Measurements from ENCODE around the gene DTX4.

Gene DTX4

GRCh38 chr11:59173080-59173963 lies 1.4 kb downstream of the DTX4 start:
- DNase-seq, result no peak

GRCh38 chr11:59173964-59174663 lies 2.2 kb downstream of the DTX4 start:
- DNase-seq, result no peak

- no peak for DNase-seq
These were observed 2.7 kb downstream of the DTX4 start for GRCh38 chr11:59174664-59175033.

- DNase-seq, result no peak
These were observed 3.2 kb downstream of the DTX4 start for GRCh38 chr11:59175091-59175501.

- DNase-seq, result no peak
These were observed 4.4 kb downstream of the DTX4 start for GRCh38 chr11:59176330-59176729.

GRCh38 chr11:59178402-59178801 lies 6.5 kb downstream of the DTX4 start:
- no peak for DNase-seq

GRCh38 chr11:59179121-59179520 lies 7.2 kb downstream of the DTX4 start:
- no peak for DNase-seq

GRCh38 chr11:59180168-59180776 lies 8.3 kb downstream of the DTX4 start:
- DNase-seq, result no peak

GRCh38 chr11:59180907-59181306 lies 9.0 kb downstream of the DTX4 start:
- DNase-seq, result no peak

GRCh38 chr11:59181746-59182456 lies 10.0 kb downstream of the DTX4 start:
- DNase-seq, result no peak

GRCh38 chr11:59182457-59183151 lies 10.7 kb downstream of the DTX4 start:
- no peak for DNase-seq

- no peak for DNase-seq
These were observed 11.8 kb downstream of the DTX4 start for GRCh38 chr11:59183771-59184170.

GRCh38 chr11:59184691-59185339 lies 12.9 kb downstream of the DTX4 start:
- no peak for DNase-seq

GRCh38 chr11:59185386-59185945 lies 13.5 kb downstream of the DTX4 start:
- no peak for DNase-seq

GRCh38 chr11:59186130-59186594 lies 14.2 kb downstream of the DTX4 start:
- no peak for DNase-seq

- DNase-seq, result no peak
These were observed 15.1 kb downstream of the DTX4 start for GRCh38 chr11:59187035-59187434.

GRCh38 chr11:59187587-59187986 lies 15.7 kb downstream of the DTX4 start:
- no peak for DNase-seq

GRCh38 chr11:59188954-59189353 lies 17.0 kb downstream of the DTX4 start:
- no peak for DNase-seq

- no peak for DNase-seq
These were observed 18.1 kb downstream of the DTX4 start for GRCh38 chr11:59189986-59190385.

GRCh38 chr11:59191095-59191494 lies 19.2 kb downstream of the DTX4 start:
- no peak for DNase-seq

- no peak for DNase-seq
These were observed 20.0 kb downstream of the DTX4 start for GRCh38 chr11:59191890-59192289.

Measured in SW 1271 (cell line).